HEK293 (cell line): ENCODE results near the gene CFI.

ENCODE experiments used
- GLI2 ChIP-seq: fragments of 450-650 bp; formaldehyde crosslinking; IDR thresholded peaks from 2 replicates; pipeline ENCODE4; 2017; ENCODE audit warnings: missing biosample characterization, missing genetic modification characterization, low read depth, borderline replicate concordance
- HOXD13 ChIP-seq: sonication (generic); formaldehyde crosslinking; IDR thresholded peaks from 2 replicates; pipeline ENCODE4 v1.8.0; 2022; ENCODE audit warnings: missing genetic modification reagents, borderline replicate concordance
- MYNN ChIP-seq: fragments of 450-650 bp; formaldehyde crosslinking; IDR thresholded peaks from 2 replicates; pipeline ENCODE4 v1.5.1; 2016; ENCODE audit warnings: missing biosample characterization, missing genetic modification characterization, borderline replicate concordance
- PATZ1 ChIP-seq: fragments of 450-650 bp; formaldehyde crosslinking; IDR thresholded peaks from 2 replicates; pipeline ENCODE4 v1.5.1; 2016; ENCODE audit warnings: missing biosample characterization, missing genetic modification characterization
- PRDM2 ChIP-seq: fragments of 450-650 bp; formaldehyde crosslinking; IDR thresholded peaks from 2 replicates; pipeline ENCODE4 v1.5.1; 2016; ENCODE audit warnings: missing biosample characterization, missing genetic modification characterization, borderline replicate concordance
- SP2 ChIP-seq: fragments of 450-650 bp; formaldehyde crosslinking; IDR thresholded peaks from 2 replicates; pipeline ENCODE4 v1.5.1; 2016; ENCODE audit warnings: missing biosample characterization, missing genetic modification characterization
- ZBTB1 ChIP-seq: fragments of 450-650 bp; formaldehyde crosslinking; IDR thresholded peaks from 2 replicates; pipeline ENCODE4 v1.5.1; 2016; ENCODE audit warnings: missing biosample characterization, missing genetic modification characterization
- ZBTB21 ChIP-seq: fragments of 450-650 bp; formaldehyde crosslinking; IDR thresholded peaks from 2 replicates; pipeline ENCODE4 v1.5.1; 2017; ENCODE audit warnings: missing biosample characterization, missing genetic modification characterization
- ZFHX2 ChIP-seq: fragments of 450-650 bp; formaldehyde crosslinking; conservative IDR thresholded peaks from 2 replicates; pipeline ENCODE4 v1.5.1; 2016; ENCODE audit warnings: missing biosample characterization, missing genetic modification characterization
- ZFP41 ChIP-seq: fragments of 450-650 bp; formaldehyde crosslinking; IDR thresholded peaks from 2 replicates; pipeline ENCODE4 v1.5.1; 2016; ENCODE audit warnings: missing biosample characterization, missing genetic modification characterization, borderline replicate concordance
- ZNF184 ChIP-seq: fragments of 450-650 bp; IDR thresholded peaks from 2 replicates; pipeline ENCODE4 v1.5.1; 2018; ENCODE audit warnings: missing biosample characterization, mild to moderate bottlenecking, missing genetic modification characterization
- ZNF266 ChIP-seq: fragments of 450-650 bp; formaldehyde crosslinking; IDR thresholded peaks from 2 replicates; pipeline ENCODE4 v1.5.1; 2016; ENCODE audit warnings: missing biosample characterization, missing genetic modification characterization, low read depth
- ZNF391 ChIP-seq: fragments of 450-650 bp; formaldehyde crosslinking; IDR thresholded peaks from 2 replicates; pipeline ENCODE4 v1.5.1; 2016; ENCODE audit warnings: low read depth, missing biosample characterization, missing genetic modification characterization, borderline replicate concordance
- ZNF473 ChIP-seq: fragments of 450-650 bp; formaldehyde crosslinking; IDR thresholded peaks from 2 replicates; pipeline ENCODE4 v1.5.1; 2017; ENCODE audit warnings: missing biosample characterization, missing genetic modification characterization
- ZNF514 ChIP-seq: fragments of 450-650 bp; formaldehyde crosslinking; IDR thresholded peaks from 2 replicates; pipeline ENCODE4 v1.5.1; 2016; ENCODE audit warnings: missing biosample characterization, missing genetic modification characterization
- ZNF549 ChIP-seq: fragments of 450-650 bp; IDR thresholded peaks from 2 replicates; pipeline ENCODE4 v1.5.1; 2018; ENCODE audit warnings: missing biosample characterization, missing genetic modification characterization, mild to moderate bottlenecking, inconsistent platforms, moderate library complexity
- ZNF791 ChIP-seq: fragments of 450-650 bp; formaldehyde crosslinking; IDR thresholded peaks from 2 replicates; pipeline ENCODE4 v1.5.1; 2016; ENCODE audit warnings: missing biosample characterization, missing genetic modification characterization
- TF ChIP-seq, protein P1 (sequence below): fragments of 450-650 bp; formaldehyde crosslinking; IDR thresholded peaks from 2 replicates; pipeline ENCODE4 v1.5.1; 2016; ENCODE audit warnings: missing biosample characterization, missing genetic modification characterization
- TF ChIP-seq, protein P2 (sequence below): fragments of 450-650 bp; formaldehyde crosslinking; IDR thresholded peaks from 2 replicates; pipeline ENCODE4 v1.5.1; 2016; ENCODE audit warnings: missing biosample characterization, missing genetic modification characterization
- TF ChIP-seq, protein P3 (sequence below): fragments of 450-650 bp; formaldehyde crosslinking; IDR thresholded peaks from 2 replicates; pipeline ENCODE4 v1.5.1; 2016; ENCODE audit warnings: missing biosample characterization, missing genetic modification characterization
- TF ChIP-seq, protein P4 (sequence below): fragments of 450-650 bp; formaldehyde crosslinking; IDR thresholded peaks from 2 replicates; pipeline ENCODE4 v1.5.1; 2016; ENCODE audit warnings: missing biosample characterization, missing genetic modification characterization

CFI gene

GRCh38 chr4:109729117-109729717, 72.6 kb downstream of the CFI start (continued):
- TF ChIP-seq PRDM2 (no peak), HOXD13 (CRISPR knock-in tag) (no peak), ZNF549 (tag by site-specific recombination) (no peak), ZFP41 (tag by site-specific recombination) (no peak), MYNN (tag by site-specific recombination) (no peak), ZBTB1 (tag by site-specific recombination) (no peak), SP2 (tag by site-specific recombination) (0 out of 2 replicates have a peak, but pooled peaks have one; percentile 2), GLI2 (tag by site-specific recombination) (no peak), PATZ1 (peak; percentile 45; the same call in 1 of the 2 replicates), ZNF184 (tag by site-specific recombination) (no peak), ZNF266 (tag by site-specific recombination) (no peak), ZBTB21 (tag by site-specific recombination) (no peak), ZNF791 (tag by site-specific recombination) (no peak), ZNF391 (tag by site-specific recombination) (no peak), ZFHX2 (no peak), ZNF473 (no peak), ZNF514 (tag by site-specific recombination) (no peak)
- TF ChIP-seq, protein P1, sequence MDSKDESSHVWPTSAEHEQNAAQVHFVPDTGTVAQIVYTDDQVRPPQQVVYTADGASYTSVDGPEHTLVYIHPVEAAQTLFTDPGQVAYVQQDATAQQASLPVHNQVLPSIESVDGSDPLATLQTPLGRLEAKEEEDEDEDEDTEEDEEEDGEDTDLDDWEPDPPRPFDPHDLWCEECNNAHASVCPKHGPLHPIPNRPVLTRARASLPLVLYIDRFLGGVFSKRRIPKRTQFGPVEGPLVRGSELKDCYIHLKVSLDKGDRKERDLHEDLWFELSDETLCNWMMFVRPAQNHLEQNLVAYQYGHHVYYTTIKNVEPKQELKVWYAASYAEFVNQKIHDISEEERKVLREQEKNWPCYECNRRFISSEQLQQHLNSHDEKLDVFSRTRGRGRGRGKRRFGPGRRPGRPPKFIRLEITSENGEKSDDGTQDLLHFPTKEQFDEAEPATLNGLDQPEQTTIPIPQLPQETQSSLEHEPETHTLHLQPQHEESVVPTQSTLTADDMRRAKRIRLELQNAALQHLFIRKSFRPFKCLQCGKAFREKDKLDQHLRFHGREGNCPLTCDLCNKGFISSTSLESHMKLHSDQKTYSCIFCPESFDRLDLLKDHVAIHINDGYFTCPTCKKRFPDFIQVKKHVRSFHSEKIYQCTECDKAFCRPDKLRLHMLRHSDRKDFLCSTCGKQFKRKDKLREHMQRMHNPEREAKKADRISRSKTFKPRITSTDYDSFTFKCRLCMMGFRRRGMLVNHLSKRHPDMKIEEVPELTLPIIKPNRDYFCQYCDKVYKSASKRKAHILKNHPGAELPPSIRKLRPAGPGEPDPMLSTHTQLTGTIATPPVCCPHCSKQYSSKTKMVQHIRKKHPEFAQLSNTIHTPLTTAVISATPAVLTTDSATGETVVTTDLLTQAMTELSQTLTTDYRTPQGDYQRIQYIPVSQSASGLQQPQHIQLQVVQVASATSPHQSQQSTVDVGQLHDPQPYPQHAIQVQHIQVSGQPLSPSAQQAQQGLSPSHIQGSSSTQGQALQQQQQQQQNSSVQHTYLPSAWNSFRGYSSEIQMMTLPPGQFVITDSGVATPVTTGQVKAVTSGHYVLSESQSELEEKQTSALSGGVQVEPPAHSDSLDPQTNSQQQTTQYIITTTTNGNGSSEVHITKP (tag by site-specific recombination), result peak; percentile 86
- TF ChIP-seq, protein P2, sequence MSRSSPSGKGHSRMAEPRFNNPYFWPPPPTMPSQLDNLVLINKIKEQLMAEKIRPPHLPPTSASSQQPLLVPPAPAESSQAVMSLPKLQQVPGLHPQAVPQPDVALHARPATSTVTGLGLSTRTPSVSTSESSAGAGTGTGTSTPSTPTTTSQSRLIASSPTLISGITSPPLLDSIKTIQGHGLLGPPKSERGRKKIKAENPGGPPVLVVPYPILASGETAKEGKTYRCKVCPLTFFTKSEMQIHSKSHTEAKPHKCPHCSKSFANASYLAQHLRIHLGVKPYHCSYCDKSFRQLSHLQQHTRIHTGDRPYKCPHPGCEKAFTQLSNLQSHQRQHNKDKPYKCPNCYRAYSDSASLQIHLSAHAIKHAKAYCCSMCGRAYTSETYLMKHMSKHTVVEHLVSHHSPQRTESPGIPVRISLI (tag by site-specific recombination), result no peak
- TF ChIP-seq, protein P3, sequence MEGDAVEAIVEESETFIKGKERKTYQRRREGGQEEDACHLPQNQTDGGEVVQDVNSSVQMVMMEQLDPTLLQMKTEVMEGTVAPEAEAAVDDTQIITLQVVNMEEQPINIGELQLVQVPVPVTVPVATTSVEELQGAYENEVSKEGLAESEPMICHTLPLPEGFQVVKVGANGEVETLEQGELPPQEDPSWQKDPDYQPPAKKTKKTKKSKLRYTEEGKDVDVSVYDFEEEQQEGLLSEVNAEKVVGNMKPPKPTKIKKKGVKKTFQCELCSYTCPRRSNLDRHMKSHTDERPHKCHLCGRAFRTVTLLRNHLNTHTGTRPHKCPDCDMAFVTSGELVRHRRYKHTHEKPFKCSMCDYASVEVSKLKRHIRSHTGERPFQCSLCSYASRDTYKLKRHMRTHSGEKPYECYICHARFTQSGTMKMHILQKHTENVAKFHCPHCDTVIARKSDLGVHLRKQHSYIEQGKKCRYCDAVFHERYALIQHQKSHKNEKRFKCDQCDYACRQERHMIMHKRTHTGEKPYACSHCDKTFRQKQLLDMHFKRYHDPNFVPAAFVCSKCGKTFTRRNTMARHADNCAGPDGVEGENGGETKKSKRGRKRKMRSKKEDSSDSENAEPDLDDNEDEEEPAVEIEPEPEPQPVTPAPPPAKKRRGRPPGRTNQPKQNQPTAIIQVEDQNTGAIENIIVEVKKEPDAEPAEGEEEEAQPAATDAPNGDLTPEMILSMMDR (tag by site-specific recombination), result no peak
- TF ChIP-seq, protein P4, sequence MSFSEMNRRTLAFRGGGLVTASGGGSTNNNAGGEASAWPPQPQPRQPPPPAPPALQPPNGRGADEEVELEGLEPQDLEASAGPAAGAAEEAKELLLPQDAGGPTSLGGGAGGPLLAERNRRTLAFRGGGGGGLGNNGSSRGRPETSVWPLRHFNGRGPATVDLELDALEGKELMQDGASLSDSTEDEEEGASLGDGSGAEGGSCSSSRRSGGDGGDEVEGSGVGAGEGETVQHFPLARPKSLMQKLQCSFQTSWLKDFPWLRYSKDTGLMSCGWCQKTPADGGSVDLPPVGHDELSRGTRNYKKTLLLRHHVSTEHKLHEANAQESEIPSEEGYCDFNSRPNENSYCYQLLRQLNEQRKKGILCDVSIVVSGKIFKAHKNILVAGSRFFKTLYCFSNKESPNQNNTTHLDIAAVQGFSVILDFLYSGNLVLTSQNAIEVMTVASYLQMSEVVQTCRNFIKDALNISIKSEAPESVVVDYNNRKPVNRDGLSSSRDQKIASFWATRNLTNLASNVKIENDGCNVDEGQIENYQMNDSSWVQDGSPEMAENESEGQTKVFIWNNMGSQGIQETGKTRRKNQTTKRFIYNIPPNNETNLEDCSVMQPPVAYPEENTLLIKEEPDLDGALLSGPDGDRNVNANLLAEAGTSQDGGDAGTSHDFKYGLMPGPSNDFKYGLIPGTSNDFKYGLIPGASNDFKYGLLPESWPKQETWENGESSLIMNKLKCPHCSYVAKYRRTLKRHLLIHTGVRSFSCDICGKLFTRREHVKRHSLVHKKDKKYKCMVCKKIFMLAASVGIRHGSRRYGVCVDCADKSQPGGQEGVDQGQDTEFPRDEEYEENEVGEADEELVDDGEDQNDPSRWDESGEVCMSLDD (tag by site-specific recombination), result no peak
